C4-2B (cell line): ENCODE data around the gene P3H3.

Experiments used
- ZFX ChIP-seq: fragments of 450-650 bp; IDR thresholded peaks from 2 replicates; pipeline ENCODE4 v1.6.1; 2017
- TF ChIP-seq, protein P1 (sequence below): fragments of 450-650 bp; conservative IDR thresholded peaks from 2 replicates; pipeline ENCODE4 v1.5.1; 2017; ENCODE audit warnings: mild to moderate bottlenecking

DNA sequence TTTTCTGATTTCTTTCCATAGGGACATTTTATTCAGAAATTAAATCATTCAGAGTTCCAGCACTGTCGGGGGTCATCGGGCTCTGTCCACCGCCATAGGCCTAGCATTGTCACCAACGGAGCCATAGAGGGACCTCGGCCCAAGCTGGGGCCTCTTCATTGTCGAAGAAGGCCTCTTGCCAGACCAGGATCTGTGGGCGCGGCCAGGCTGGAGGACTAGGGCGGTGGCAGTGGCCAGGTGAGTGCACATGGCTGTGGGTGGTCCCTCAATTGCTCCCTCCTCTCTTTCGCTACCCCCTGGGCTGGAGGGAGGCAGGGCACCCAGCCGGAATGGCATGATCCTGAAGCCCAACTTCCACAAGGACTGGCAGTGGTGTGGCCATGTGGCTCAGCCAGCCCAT is 55.5 kb downstream of the P3H3 start:
- TF ChIP-seq, protein P1, sequence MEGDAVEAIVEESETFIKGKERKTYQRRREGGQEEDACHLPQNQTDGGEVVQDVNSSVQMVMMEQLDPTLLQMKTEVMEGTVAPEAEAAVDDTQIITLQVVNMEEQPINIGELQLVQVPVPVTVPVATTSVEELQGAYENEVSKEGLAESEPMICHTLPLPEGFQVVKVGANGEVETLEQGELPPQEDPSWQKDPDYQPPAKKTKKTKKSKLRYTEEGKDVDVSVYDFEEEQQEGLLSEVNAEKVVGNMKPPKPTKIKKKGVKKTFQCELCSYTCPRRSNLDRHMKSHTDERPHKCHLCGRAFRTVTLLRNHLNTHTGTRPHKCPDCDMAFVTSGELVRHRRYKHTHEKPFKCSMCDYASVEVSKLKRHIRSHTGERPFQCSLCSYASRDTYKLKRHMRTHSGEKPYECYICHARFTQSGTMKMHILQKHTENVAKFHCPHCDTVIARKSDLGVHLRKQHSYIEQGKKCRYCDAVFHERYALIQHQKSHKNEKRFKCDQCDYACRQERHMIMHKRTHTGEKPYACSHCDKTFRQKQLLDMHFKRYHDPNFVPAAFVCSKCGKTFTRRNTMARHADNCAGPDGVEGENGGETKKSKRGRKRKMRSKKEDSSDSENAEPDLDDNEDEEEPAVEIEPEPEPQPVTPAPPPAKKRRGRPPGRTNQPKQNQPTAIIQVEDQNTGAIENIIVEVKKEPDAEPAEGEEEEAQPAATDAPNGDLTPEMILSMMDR: no peak
- TF ChIP-seq ZFX: no peak
